IMR-90 (cell line): ENCODE results near the gene RPS19BP1. TPM values are rescaled to one million over a fixed set of nuclear protein-coding genes. Genes with fewer than 3 reads are reported as not detected.

Experiments used
- ATAC-seq: fragments of 200-7000 bp; cut with Tn5 transposase; 2 replicates; pipeline ENCODE4 v1.9.1; 2020; ENCODE audit warnings: low read depth, mild to moderate bottlenecking, moderate library complexity
- BruUV-seq: library from RNA; stranded (reverse); fragments of 400-500 nt; replicated peaks from 2 replicates; lab custom pipeline; 2021; lab: Mats Ljungman, UMichigan
- CTCF ChIA-PET: fragments of 300-600 bp; formaldehyde crosslinking; extraction: SDS; loops from one replicate; lab custom pipeline; 2021; ENCODE audit warnings: antibody characterized with exemption; lab: Yijun Ruan, JAX
- POLR2A ChIA-PET: fragments of 300-600 bp; sonication (Branson Sonifier 250); formaldehyde crosslinking; loops from one replicate; lab custom pipeline; 2022; ENCODE audit warnings: antibody characterized with exemption; ENCODE audit not compliant: unreplicated experiment; lab: Charles Lee
- DNase-seq: peaks from one replicate; pipeline ENCODE4 v3.0.0; 2013
- H2AFZ ChIP-seq: replicated peaks from 2 replicates; pipeline ENCODE3; 2013; ENCODE audit warnings: low read length, mild to moderate bottlenecking; ENCODE audit not compliant: poor library complexity
- H2AK5ac ChIP-seq: 2 replicates; pipeline ENCODE4 v1.6.1; 2013; ENCODE audit warnings: low read depth, low read length, inconsistent platforms
- H2AK9ac ChIP-seq: replicated peaks from 2 replicates; pipeline ENCODE3; 2013; ENCODE audit warnings: mild to moderate bottlenecking, low read depth, low read length, moderate library complexity; ENCODE audit not compliant: poor library complexity
- H2BK120ac ChIP-seq: 2 replicates; pipeline ENCODE4 v1.6.1; 2013; ENCODE audit warnings: low read depth, low read length, inconsistent platforms
- H2BK15ac ChIP-seq: 3 replicates; pipeline ENCODE4 v1.6.1; 2013; ENCODE audit warnings: low read depth, low read length, inconsistent platforms
- H2BK20ac ChIP-seq: 2 replicates; pipeline ENCODE4 v1.6.1; 2013; ENCODE audit warnings: low read depth, mild to moderate bottlenecking, inconsistent platforms, low read length, moderate library complexity
- H2BK5ac ChIP-seq: 2 replicates; pipeline ENCODE4 v1.6.1; 2013; ENCODE audit warnings: mild to moderate bottlenecking, low read depth, low read length, inconsistent platforms; ENCODE audit not compliant: poor library complexity, severe bottlenecking
- H3K14ac ChIP-seq: replicated peaks from 2 replicates; pipeline ENCODE4 v1.6.1; 2013; ENCODE audit warnings: low read depth, low read length, inconsistent platforms
- H3K18ac ChIP-seq: 2 replicates; pipeline ENCODE4 v1.6.1; 2013; ENCODE audit warnings: low read depth, low read length, control low read depth
- H3K23ac ChIP-seq: 2 replicates; pipeline ENCODE4 v1.6.1; 2013; ENCODE audit warnings: low read depth, low read length, inconsistent platforms
- H3K27ac ChIP-seq: 2 replicates; pipeline ENCODE4 v1.5.1; 2013; ENCODE audit warnings: mild to moderate bottlenecking, control low read depth, low read length; ENCODE audit not compliant: insufficient read depth
- H3K27me3 ChIP-seq: 2 replicates; pipeline ENCODE4 v1.6.1; 2013; ENCODE audit warnings: low read length; ENCODE audit not compliant: control insufficient read depth, insufficient read depth
- H3K36me3 ChIP-seq: 2 replicates; pipeline ENCODE4 v1.6.1; 2013; ENCODE audit warnings: low read length, mixed read lengths; ENCODE audit not compliant: control insufficient read depth, insufficient read depth
- H3K4ac ChIP-seq: 2 replicates; pipeline ENCODE4 v1.6.1; 2013; ENCODE audit warnings: low read depth, low read length, inconsistent platforms
- H3K4me1 ChIP-seq: 2 replicates; pipeline ENCODE4 v1.6.1; 2013; ENCODE audit warnings: low read length, mixed read lengths; ENCODE audit not compliant: control insufficient read depth, insufficient read depth
- H3K4me2 ChIP-seq: 2 replicates; pipeline ENCODE4 v1.6.1; 2013; ENCODE audit warnings: low read depth, mild to moderate bottlenecking, control low read depth, low read length, moderate library complexity
- H3K4me3 ChIP-seq: 2 replicates; pipeline ENCODE4 v1.5.1; 2013; ENCODE audit warnings: low read depth, mild to moderate bottlenecking, control low read depth, low read length, moderate library complexity; ENCODE audit not compliant: insufficient read depth
- H3K56ac ChIP-seq: 2 replicates; pipeline ENCODE4 v1.6.1; 2013; ENCODE audit warnings: low read length, inconsistent platforms; ENCODE audit not compliant: insufficient read depth; ENCODE audit errors: extremely low read depth
- H3K79me1 ChIP-seq, 2 experiments: 2 replicates each; pipeline ENCODE4 v1.6.1; 2013; ENCODE audit warnings: low read length in 2 of 2, inconsistent platforms in 1 of 2, low read depth in 1 of 2
- H3K9ac ChIP-seq: 2 replicates; pipeline ENCODE4 v1.6.1; 2013; ENCODE audit warnings: low read depth, low read length, control low read depth
- H3K9me1 ChIP-seq: 2 replicates; pipeline ENCODE4 v1.6.1; 2013; ENCODE audit warnings: low read length, inconsistent platforms; ENCODE audit not compliant: insufficient read depth
- H3K9me3 ChIP-seq: 2 replicates; pipeline ENCODE4 v1.6.1; 2013; ENCODE audit warnings: low read length; ENCODE audit not compliant: control insufficient read depth, insufficient read depth
- H4K20me1 ChIP-seq: 2 replicates; pipeline ENCODE4 v1.6.1; 2013; ENCODE audit warnings: low read length, inconsistent platforms; ENCODE audit not compliant: insufficient read depth
- H4K5ac ChIP-seq: 2 replicates; pipeline ENCODE4 v1.6.1; 2013; ENCODE audit warnings: mild to moderate bottlenecking, low read depth, low read length, control low read depth
- H4K8ac ChIP-seq, 2 experiments: 2 replicates each; pipeline ENCODE4 v1.6.1; 2013; ENCODE audit warnings: low read depth in 2 of 2, low read length in 2 of 2, control low read depth in 1 of 2, inconsistent platforms in 1 of 2
- H4K91ac ChIP-seq: 2 replicates; pipeline ENCODE4 v1.6.1; 2013; ENCODE audit warnings: low read depth, low read length, inconsistent platforms; ENCODE audit not compliant: insufficient read depth
- BHLHE40 ChIP-seq: fragments of 150-350 bp; IDR thresholded peaks from 2 replicates; pipeline ENCODE4 v1.6.1; 2016; ENCODE audit warnings: mild to moderate bottlenecking, low read depth, low read length
- CEBPB ChIP-seq: IDR thresholded peaks from 2 replicates; pipeline ENCODE4 v1.6.1; 2012; ENCODE audit warnings: low read depth, low read length, improper control_type of control experiment
- CHD1 ChIP-seq: IDR thresholded peaks from 2 replicates; pipeline ENCODE4 v1.6.1; 2012; ENCODE audit warnings: low read depth, low read length, improper control_type of control experiment
- CTCF ChIP-seq: conservative IDR thresholded peaks from 2 replicates; pipeline ENCODE4 v1.5.1; 2012; ENCODE audit warnings: mild to moderate bottlenecking, low read depth, low read length, improper control_type of control experiment
- ELK1 ChIP-seq: fragments of 150-350 bp; IDR thresholded peaks from 2 replicates; pipeline ENCODE4 v1.6.1; 2016; ENCODE audit warnings: low read depth, mild to moderate bottlenecking, low read length, moderate library complexity, borderline replicate concordance
- FOS ChIP-seq: fragments of 150-350 bp; IDR thresholded peaks from 2 replicates; pipeline ENCODE4 v1.6.1; 2016; ENCODE audit warnings: low read depth, low read length
- MAFK ChIP-seq: IDR thresholded peaks from 2 replicates; pipeline ENCODE4 v1.6.1; 2012; ENCODE audit warnings: low read depth, low read length, improper control_type of control experiment
- MAZ ChIP-seq: IDR thresholded peaks from 2 replicates; pipeline ENCODE4 v1.6.1; 2012; ENCODE audit warnings: low read depth, mild to moderate bottlenecking, low read length, improper control_type of control experiment, moderate library complexity, borderline replicate concordance
- MXI1 ChIP-seq: IDR thresholded peaks from 2 replicates; pipeline ENCODE4 v1.6.1; 2012; ENCODE audit warnings: low read depth, mild to moderate bottlenecking, low read length, moderate library complexity, borderline replicate concordance
- NFE2L2 ChIP-seq: fragments of 150-350 bp; IDR thresholded peaks from 2 replicates; pipeline ENCODE4 v1.6.1; 2016; ENCODE audit warnings: low read depth, mild to moderate bottlenecking, low read length
- POLR2A ChIP-seq: IDR thresholded peaks from 2 replicates; pipeline ENCODE4 v1.6.1; 2012; ENCODE audit warnings: mild to moderate bottlenecking, low read depth, low read length
- RAD21 ChIP-seq: IDR thresholded peaks from 2 replicates; pipeline ENCODE4 v1.6.1; 2012; ENCODE audit warnings: low read length, improper control_type of control experiment
- RCOR1 ChIP-seq: IDR thresholded peaks from 2 replicates; pipeline ENCODE4 v1.6.1; 2012; ENCODE audit warnings: mild to moderate bottlenecking, low read length, improper control_type of control experiment; ENCODE audit not compliant: insufficient replicate concordance
- RFX5 ChIP-seq: IDR thresholded peaks from 2 replicates; pipeline ENCODE4 v1.8.0; 2012; ENCODE audit warnings: low read depth, mild to moderate bottlenecking, low read length, moderate library complexity
- SMC3 ChIP-seq: fragments of 150-350 bp; IDR thresholded peaks from 2 replicates; pipeline ENCODE4 v1.6.1; 2016; ENCODE audit warnings: low read depth, mild to moderate bottlenecking, antibody characterized with exemption, low read length, moderate library complexity
- USF2 ChIP-seq: fragments of 150-350 bp; IDR thresholded peaks from 2 replicates; pipeline ENCODE4 v1.6.1; 2017; ENCODE audit warnings: mild to moderate bottlenecking, antibody characterized with exemption, low read length, low read depth
- WGBS, 2 experiments: methylation state at CpG; one replicate each; pipeline versions ENCODE4 v1.1.5 to v1.1.7; 2013; ENCODE audit warnings: missing lambda C conversion rate in 2 of 2; ENCODE audit not compliant: insufficient read length in 1 of 2; ENCODE audit errors: extremely low coverage in 2 of 2; 5-methylcytosine and 5-hydroxymethylcytosine counted together
- dilution Hi-C: fragments of 300-500 bp; cut with HindIII; formaldehyde crosslinking; loops from one replicate; pipeline ENCODE4 v1.14.3; 2018; ENCODE audit warnings: low sequenced_read_pairs; ENCODE audit not compliant: unreplicated experiment
- in situ Hi-C: fragments of 300-500 bp; cut with MboI; formaldehyde crosslinking; loops from 3 replicates; pipeline ENCODE4 v1.14.3; 2019; ENCODE audit warnings: low sequenced_read_pairs, inconsistent platforms, mixed read lengths
- intact Hi-C: fragments of 100-400 bp; cut with micrococcal nuclease; formaldehyde crosslinking; loops from 2 replicates; pipeline ENCODE4 v1.10.0; 2022
- polyA plus RNA-seq, 3 experiments: library from polyadenylated mRNA; depleted of rRNA; stranded (reverse); fragments of >200 nt; gene quantifications; 2 replicates each; pipeline ENCODE4 v1.2.3, GENCODE V29; 2012; ENCODE audit warnings: low replicate concordance in 1 of 3
- total RNA-seq: library from RNA; depleted of rRNA; stranded (reverse); fragments of >200 nt; gene quantifications from 2 replicates; pipeline ENCODE4 v1.2.3, GENCODE V29; 2012

RPS19BP1 gene
- total and polyA plus RNA-seq, 2 of the 4 experiments (the other 2 are of a cell fraction) = 33.0 to 95.4 TPM

GRCh38 chr22:39580795-39581194 is 48.2 kb upstream of the RPS19BP1 start:
- peaks cover 43% of the 10 kb centered on the region for H3K27me3 ChIP-seq
- in situ Hi-C loops (no loop called here), dilution Hi-C loops (no loop called here)

More at GRCh38 chr22:39580795-39581194, 48.2 kb upstream of the RPS19BP1 start:
- Histone ChIP-seq H4K91ac (no peak overlapping the region), H2BK5ac (no peak overlapping the region), H3K14ac (no peak overlapping the region), H2AK9ac (no peak overlapping the region), H3K36me3 (no peaks in the 10 kb centered on the region), H3K4me3 (no peak overlapping the region), H3K9me1 (no peaks in the 10 kb centered on the region; the same call in 1 of the 2 replicates), H2AFZ (no peak overlapping the region), H4K20me1 (no peaks in the 10 kb centered on the region), H3K56ac (no peak overlapping the region), H3K23ac (no peak overlapping the region), H3K18ac (no peak overlapping the region), H3K4me2 (no peak overlapping the region), H4K8ac (no peak overlapping the region), H4K5ac (no peak overlapping the region), H3K9me3 (peaks cover 4% of the 10 kb centered on the region; the same call in 1 of the 2 replicates), H2BK20ac (no peak overlapping the region), H2BK15ac (no peak overlapping the region), H3K4ac (no peak overlapping the region), H3K4me1 (no peaks in the 10 kb centered on the region), H2BK120ac (no peak overlapping the region), H3K79me1 (no peaks in the 10 kb centered on the region), H3K27ac (no peak overlapping the region), H2AK5ac (no peak overlapping the region), H3K9ac (no peak overlapping the region)
- no peak for DNase-seq
- POLR2A ChIA-PET = no interaction called here
- intact Hi-C loops = no loop called here
- BruUV-seq = no TSS peak
- TF ChIP-seq CTCF (no peak), USF2 (no peak), CEBPB (no peak), BHLHE40 (no peak), MAZ (no peak), POLR2A (no peak), RFX5 (no peak), ELK1 (no peak), RCOR1 (no peak), RAD21 (no peak), NFE2L2 (no peak), MXI1 (no peak), MAFK (no peak), CHD1 (no peak), SMC3 (no peak), FOS (no peak)
- no peak for ATAC-seq
- 90% methylated on average over 2 of the region's 6 CpGs; no CpG with 5 or more reads in 1 of the 2 experiments for WGBS, 2 experiments
- CTCF ChIA-PET = no interaction called here
